Mammary epithelial cell (primary cell): Measurements from ENCODE around the gene UBE2E1.
"Not testable (repeated sequence)": the region's sequence is repeated elsewhere in the genome, so short reads cannot be mapped to it uniquely, and the experiment has no call there.

Experiments
- CTCF ChIP-seq, 2 donors: IDR thresholded peaks in 1 of 2; conservative IDR thresholded peaks in 1 of 2; 2 replicates each; pipeline ENCODE4 v1.5.1; 2011 to 2012; ENCODE audit warnings: inconsistent platforms in 2 of 2, low read length in 2 of 2, mild to moderate bottlenecking in 2 of 2, control low read depth in 1 of 2, low read depth in 1 of 2; ENCODE audit not compliant: insufficient read depth in 1 of 2; ENCODE audit errors: extremely low read depth in 1 of 2
- EZH2 ChIP-seq: IDR thresholded peaks from 2 replicates; pipeline ENCODE4 v1.6.1; 2012; ENCODE audit warnings: low read length, inconsistent platforms, borderline replicate concordance

- not testable (repeated sequence) for TF ChIP-seq CTCF (conservative IDR thresholded peaks at IDR 0.05 in 1 of 2, IDR thresholded peaks at IDR 0.05 in 1 of 2; ENCODE audit: extremely low read depth in 1 of 2, insufficient read depth in 1 of 2, low read depth in 1 of 2, low read length in 2 of 2); EZH2
These were observed 112.6 kb downstream of the UBE2E1 start for GRCh38 chr3:23918331-23918730.
